Epithelial cell of proximal tubule (primary cell): Measurements from ENCODE around the gene FCAMR. TPM values are rescaled to one million over a fixed set of nuclear protein-coding genes. Genes with fewer than 3 reads are reported as not detected.

Experiments used
- DNase-seq: peaks from one replicate; pipeline ENCODE4 v3.0.0-alpha.2; 2011; ENCODE audit warnings: low read depth
- H3K4me3 ChIP-seq: 2 replicates; pipeline ENCODE4 v1.5.1; 2011; ENCODE audit warnings: low read depth, mild to moderate bottlenecking, low read length
- CTCF ChIP-seq: conservative IDR thresholded peaks from 2 replicates; pipeline ENCODE4 v1.5.1; 2012; ENCODE audit warnings: low read depth, mild to moderate bottlenecking, low read length
- total RNA-seq: library from RNA; depleted of rRNA; stranded (reverse); fragments of >200 nt; gene quantifications from 2 replicates; pipeline ENCODE4 v1.2.3, GENCODE V29; 2015

FCAMR gene
- total RNA-seq, 1 donor from 2014 or later: 0.29 TPM

- no peak overlapping the region for H3K4me3 ChIP-seq
- DNase-seq: no peak
- TF ChIP-seq CTCF: no peak
These were observed 30.5 kb upstream of the FCAMR start for GRCh38 chr1:207000651-207001291.

- no peak overlapping the region for H3K4me3 ChIP-seq
- TF ChIP-seq CTCF: no peak
- no peak for DNase-seq
These were observed 28.6 kb upstream of the FCAMR start for GRCh38 chr1:206998816-206999215.

- TF ChIP-seq CTCF: no peak
- no peak for DNase-seq
- H3K4me3 ChIP-seq: no peak overlapping the region
These were observed 22.5 kb upstream of the FCAMR start for GRCh38 chr1:206992790-206993189.

- no peak for DNase-seq
- no peak overlapping the region for H3K4me3 ChIP-seq
- no peak for TF ChIP-seq CTCF
These were observed 17.6 kb upstream of the FCAMR start for GRCh38 chr1:206987873-206988272.

- H3K4me3 ChIP-seq: no peak overlapping the region
- DNase-seq: no peak
- no peak for TF ChIP-seq CTCF
These were observed 16.6 kb upstream of the FCAMR start for GRCh38 chr1:206986885-206987284.

- no peak overlapping the region for H3K4me3 ChIP-seq
- no peak for TF ChIP-seq CTCF
- DNase-seq: no peak
These were observed 16.1 kb upstream of the FCAMR start for GRCh38 chr1:206986402-206986801.

- no peak overlapping the region for H3K4me3 ChIP-seq
- no peak for DNase-seq
- no peak for TF ChIP-seq CTCF
These were observed 15.0 kb upstream of the FCAMR start for GRCh38 chr1:206985162-206985749.
